Measurements from ENCODE around the gene PCDHGB4.

- TF ChIP-seq CTCF (IDR thresholded peaks at IDR 0.05; ENCODE audit: low read length) (peak; percentile 45), EZH2 (optimal IDR thresholded peaks at IDR 0.05; ENCODE audit: low read depth, low read length) (no peak), EZH2phosphoT487 (IDR thresholded peaks at IDR 0.05; ENCODE audit: low read length) (no peak)
These were observed 15.2 kb downstream of the PCDHGB4 start, which contains the start of gene PCDHGA9 for GRCh38 chr5:141402553-141403243.
